Stimulated activated CD4-positive, alpha-beta T cell treated with anti-CD3 and anti-CD28 coated beads, Interleukin-1b, Interleukin-23, amount 100 ng/mL, for 24 hours (primary cell): ENCODE results near the gene TRAF6.
"Not testable (repeated sequence)": the region's sequence is repeated elsewhere in the genome, so short reads cannot be mapped to it uniquely, and the experiment has no call there.

Source experiments
- DNase-seq, 4 experiments: peaks; one replicate each; pipeline ENCODE4 v3.0.0-alpha.2; 2020; ENCODE audit warnings: low read depth in 4 of 4, low spot score in 1 of 4

The TRAF6 gene, protein sequence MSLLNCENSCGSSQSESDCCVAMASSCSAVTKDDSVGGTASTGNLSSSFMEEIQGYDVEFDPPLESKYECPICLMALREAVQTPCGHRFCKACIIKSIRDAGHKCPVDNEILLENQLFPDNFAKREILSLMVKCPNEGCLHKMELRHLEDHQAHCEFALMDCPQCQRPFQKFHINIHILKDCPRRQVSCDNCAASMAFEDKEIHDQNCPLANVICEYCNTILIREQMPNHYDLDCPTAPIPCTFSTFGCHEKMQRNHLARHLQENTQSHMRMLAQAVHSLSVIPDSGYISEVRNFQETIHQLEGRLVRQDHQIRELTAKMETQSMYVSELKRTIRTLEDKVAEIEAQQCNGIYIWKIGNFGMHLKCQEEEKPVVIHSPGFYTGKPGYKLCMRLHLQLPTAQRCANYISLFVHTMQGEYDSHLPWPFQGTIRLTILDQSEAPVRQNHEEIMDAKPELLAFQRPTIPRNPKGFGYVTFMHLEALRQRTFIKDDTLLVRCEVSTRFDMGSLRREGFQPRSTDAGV

DNA sequence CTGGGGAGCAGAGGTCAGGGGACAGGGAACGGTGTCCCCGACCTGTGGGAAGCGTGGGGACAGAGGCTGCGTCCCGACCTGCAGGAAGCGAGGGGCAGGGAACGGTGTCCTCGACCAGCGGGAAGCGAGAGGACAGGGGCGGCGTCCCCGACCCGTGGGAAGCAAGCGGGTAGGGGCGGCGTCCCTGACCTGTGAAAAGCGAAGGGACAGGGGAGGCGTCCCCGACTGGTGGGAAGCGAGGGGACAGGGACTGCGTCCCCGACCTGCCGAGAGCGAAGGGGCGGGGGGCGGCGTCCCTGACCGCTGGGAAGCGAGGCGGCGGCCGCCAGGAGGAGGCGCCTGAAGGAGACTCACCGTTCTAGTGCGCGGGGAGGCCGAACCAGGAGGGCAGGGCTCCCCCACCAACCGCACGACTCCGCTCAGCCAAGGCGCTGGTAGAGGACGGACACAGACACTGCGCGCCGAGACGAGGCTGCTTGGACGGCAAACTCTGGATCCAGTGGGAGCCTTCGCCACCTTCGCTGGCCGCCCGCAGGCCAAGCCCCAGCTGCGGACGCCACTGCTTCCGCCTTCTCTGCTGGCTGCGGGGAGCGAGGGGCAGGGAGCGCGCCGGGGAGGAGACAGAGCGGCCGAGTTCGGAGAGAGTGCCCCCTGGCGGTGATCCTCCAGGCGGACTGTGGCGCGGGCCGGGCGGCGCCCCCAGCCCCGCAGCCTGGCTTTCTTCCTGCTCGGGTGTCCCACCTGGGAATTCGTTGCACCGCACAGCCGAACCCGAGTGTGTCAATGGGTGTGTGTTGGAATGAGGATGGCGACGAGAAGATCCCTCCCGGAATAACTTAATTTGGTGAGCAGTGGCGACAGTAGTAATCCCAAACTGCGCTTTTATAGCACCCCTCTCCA lies at the start of gene TRAF6:
Gene TRAF6, minus strand, starts transcription at position 579 of the 900 bp plus-strand sequence. CDS start 8,757 bp downstream, outside the sequence.
- peak; percentile 85 to 95 (median 88) for DNase-seq

GRCh38 chr11:36558571-36559413 lies 48.7 kb upstream of the TRAF6 start:
- DNase-seq: no peak

GRCh38 chr11:36557991-36558390 lies 47.9 kb upstream of the TRAF6 start:
- DNase-seq: no peak

DNA sequence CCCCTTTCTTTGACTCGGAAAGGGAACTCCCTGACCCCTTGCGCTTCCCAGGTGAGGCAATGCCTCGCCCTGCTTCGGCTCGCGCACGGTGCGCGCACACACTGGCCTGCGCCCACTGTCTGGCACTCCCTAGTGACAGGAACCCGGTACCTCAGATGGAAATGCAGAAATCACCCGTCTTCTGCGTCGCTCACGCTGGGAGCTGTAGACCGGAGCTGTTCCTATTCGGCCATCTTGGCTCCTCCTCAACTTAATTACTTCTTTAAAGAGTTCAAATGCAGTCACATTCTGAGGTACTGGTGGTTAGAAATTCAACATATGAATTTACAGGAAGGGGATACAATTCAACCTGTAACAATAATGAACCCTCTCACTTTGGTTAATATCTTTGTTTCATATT lies 47.3 kb upstream of the TRAF6 start:
- DNase-seq: not testable (repeated sequence)

DNA sequence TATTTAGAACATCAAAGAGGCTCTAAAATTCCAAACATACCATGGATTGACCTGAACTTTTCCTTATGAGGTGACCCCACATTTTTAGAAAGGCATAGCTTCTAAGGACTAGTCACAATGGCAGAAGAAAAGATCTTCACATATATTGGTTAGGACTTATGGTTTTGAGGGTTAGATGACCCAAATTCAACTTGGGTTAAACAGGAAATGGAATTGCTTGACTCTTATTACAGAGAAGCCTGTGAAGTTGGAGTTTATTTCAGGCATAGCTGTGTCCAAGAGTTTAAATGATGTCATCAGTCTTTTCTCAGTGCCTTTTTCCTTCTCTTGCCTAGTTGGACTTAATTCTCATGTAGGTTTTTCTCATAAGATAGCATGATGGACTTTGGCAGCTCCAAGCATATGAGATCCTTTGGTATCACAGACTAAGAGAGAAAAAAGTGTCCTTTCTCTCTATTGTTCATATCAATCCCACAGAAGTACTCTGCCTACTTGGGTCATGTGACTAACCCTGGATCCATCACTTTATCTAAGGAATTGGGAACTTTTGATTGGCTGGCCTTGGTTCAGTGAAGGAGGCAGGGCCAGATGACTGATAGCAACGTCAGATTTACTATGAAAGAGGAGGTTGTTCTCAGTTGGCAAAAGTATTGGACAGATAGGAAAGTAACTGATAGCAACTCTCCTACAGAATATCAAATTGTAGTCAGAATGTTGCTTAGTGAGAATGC lies 40.5 kb upstream of the TRAF6 start:
- no peak for DNase-seq

DNA sequence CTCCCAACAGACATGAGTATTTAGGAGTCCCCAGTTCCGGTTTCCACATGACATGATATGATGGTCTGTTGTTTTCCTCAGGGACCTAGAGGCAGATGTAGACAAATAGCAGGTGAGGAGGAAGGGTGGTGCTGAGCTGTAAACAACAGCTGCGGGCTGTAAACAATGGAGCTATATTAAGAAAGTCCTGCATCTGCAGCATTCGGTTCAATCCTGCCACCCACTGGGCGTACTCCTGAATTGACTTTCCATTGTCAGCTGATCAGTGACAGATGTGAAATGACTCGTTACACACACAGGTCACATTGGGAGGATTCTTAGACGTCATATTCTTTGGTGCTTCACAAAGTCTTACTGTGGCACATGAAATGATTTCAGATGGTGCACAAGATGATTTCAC lies 30.9 kb upstream of the TRAF6 start:
- DNase-seq: no peak

DNA sequence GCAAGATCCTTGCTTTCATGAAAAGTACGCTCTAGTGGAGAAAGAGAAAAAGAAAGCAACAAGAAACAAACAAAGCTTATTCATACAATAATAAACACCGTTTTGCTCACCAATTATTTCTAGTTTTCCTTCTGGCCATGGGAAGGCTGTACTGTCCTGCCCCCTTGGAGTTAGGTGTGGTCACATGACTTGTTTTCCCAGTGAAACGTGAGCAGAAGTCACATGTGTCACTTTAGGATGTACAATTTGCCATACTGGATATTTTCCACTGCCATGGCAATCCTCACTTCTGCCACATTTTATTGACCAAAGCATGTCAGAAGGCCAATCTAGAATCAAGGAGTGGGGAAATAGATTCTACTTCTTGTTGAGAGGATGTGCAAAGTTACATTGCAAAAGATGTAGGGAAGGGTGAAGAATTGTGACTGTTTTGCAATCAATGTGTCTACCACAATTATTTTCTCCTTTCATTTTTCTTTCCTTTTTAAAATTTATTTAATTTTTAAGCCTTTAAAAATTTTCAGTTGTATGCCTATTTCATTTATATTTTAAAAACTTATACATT lies 24.3 kb upstream of the TRAF6 start:
- DNase-seq: no peak

DNA sequence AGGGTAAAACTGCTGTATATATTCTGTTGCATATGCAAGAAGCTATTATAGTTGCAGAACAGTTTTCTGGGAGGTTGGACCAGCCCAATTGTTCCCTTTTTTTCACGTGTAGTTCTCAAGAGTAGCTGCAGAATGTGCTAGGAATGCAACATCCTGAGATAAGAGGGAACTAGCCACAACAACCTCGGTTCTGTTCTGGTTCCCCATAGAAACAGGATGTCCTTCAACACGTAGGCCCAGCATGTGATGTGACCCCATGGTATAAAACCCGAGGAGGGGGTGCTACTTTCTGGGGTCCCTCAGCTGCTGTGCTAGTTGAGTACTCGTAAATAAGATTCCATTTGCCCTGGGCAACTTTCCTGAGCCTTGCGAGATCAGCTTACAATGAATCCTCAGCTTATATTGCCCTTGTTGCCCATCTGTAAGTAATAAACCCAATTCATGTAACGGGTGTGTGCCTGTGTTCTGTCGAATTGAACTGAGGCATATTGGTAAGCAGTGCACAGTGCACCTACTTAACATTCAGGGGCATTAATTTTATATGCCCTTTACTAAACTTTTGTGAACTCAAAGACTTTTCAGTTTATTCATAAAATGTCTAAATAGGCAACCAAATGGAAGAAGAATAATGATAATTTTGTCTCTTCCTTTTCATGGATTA lies 23.0 kb upstream of the TRAF6 start:
- DNase-seq: no peak

DNA sequence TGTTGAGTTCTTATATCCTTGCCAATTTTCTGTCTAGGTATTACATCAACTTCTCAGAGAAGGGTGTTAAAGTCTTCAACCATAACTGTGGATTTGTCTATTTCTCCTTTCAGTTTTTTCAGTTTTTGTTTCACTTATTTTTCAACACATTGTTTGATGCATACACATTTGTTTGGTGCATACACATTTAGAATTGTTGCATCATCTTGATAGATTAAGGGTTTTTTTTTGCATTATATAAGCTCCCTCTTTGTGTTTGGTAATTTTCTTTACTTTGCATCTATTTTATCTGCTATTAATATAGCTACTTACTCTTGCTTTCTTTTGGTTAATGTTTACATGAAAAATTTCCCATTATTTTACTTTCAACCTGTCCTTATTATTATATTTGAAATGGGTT lies 20.8 kb upstream of the TRAF6 start:
- DNase-seq: no peak

DNA sequence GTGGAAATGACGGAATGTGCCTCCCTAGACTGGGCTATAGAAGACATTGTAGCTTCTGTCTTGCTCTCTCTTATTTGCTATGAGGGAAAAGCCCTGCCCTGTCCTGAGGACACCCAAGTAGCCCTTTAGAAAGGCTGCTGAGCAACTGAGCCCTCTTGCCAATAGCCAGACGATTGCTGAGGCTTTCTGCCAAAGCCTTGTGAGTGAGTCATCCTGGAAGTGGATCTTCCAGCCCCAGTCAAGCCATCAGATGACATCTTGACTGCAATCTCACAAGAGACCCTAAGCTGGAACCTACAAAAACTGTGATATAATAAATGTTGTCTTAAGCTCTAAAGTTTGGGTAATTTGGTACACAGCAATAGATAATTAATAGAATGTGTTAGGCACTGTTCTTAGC lies 3.9 kb upstream of the TRAF6 start:
- DNase-seq: no peak

- no peak for DNase-seq
These were observed 1.9 kb upstream of the TRAF6 start for GRCh38 chr11:36512016-36512415.

GRCh38 chr11:36511062-36511461 lies 990 bp upstream of the TRAF6 start:
- not testable (repeated sequence) for DNase-seq

- DNase-seq: no peak
These were observed 496 bp upstream of the TRAF6 start for GRCh38 chr11:36510594-36510942.

- no peak for DNase-seq
These were observed 852 bp downstream of the TRAF6 start for GRCh38 chr11:36509201-36509639.

DNA sequence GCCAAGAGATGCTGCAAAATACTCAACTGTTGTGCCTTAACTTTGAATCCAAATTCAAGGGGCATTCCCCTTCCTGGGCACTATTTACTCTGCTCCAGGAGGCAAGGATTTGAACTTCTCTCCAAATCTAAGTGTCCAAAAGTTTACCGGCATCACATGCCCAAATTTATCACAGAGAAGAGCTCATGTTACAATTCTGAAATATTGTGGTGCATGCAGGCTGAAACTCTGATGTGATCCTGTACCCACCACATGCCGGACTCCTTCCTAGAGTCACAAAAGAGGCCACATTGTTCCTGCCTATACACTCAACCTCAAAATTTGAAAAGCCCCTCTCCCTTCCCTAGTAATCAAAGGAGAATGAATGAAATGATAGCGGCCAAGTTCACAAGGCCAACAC lies 1.3 kb downstream of the TRAF6 start:
- DNase-seq: no peak

DNA sequence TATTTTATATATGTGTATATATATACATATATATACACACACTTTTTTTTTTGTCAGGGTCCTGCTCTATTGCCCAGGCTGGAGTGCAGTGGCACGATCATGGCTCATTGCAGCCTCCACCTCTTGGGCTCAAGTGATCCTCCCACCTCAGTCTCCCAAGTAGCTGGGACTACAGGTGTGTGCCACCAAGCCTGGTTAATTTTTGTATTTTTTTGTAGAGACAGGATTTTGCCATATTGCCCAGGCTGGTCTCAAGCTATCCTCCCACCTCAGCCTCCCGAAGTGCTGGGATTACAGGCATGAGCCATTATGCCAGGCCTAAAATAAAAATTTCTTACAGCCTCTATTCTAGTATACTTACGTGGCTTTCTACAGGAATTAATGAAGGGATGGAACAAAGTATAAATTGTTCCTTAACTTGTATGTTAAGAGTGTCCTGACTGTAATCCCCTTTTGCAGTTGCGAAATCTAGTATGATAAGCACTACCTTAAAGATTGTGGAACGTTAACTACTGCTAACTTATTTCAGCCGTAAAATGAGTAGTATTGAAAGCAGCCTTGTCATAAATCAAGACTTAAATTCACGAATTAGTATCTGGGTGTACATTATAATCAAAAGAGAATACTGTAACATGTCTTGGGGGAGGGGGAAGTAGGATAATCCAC lies 2.1 kb downstream of the TRAF6 start:
- no peak for DNase-seq

DNA sequence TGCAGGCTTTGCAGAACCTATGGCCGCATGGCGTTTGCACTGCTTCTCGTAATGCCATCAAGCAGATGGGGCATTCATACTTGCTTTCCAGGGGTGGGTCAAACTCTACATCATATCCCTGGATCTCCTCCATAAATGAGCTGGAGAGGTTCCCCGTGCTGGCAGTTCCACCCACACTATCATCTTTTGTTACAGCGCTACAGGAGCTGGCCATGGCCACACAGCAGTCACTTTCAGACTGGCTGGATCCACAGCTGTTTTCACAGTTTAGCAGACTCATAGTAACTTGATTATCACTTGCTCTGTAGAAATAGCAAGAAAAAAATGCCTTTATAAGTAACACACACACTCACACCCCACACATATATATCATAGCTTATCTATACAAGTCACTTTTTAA lies 8.8 kb downstream of the TRAF6 start:
- no peak for DNase-seq

GRCh38 chr11:36500315-36500721 lies 9.8 kb downstream of the TRAF6 start:
- DNase-seq: no peak

DNA sequence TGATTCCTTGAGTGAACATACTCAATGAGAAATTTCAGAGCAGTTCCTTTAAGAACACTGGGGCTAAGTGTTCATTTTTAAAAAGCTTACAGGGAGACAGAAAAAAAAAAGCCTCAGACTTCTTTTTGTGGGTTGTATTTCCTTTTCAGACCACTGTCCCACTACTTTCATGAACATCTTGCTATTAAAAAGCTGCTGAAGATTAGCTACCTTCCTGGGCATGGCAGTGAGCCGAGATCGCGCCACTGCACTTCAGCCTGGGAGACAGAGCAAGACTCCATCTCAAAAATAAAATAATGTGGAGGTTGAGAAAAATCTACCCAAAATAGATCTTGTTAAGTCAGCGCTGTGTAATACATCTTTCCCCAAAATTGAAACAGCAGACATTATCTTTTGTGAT lies 10.8 kb downstream of the TRAF6 start:
- no peak for DNase-seq
